Kidney (tissue), 14 donors: ENCODE results near the gene CCDC141. TPM values are rescaled to one million over a fixed set of nuclear protein-coding genes. Genes with fewer than 3 reads are reported as not detected.

Source experiments
- DNase-seq, 5 donors: peaks; one replicate each; pipeline ENCODE4 v3.0.0-alpha.2; 2013 to 2020
- FAIRE-seq: peaks from 2 replicates; lab custom pipeline; 2012; peaks lifted over from hg19 to GRCh38; lab: Jason Lieb, UNC
- H3K27ac ChIP-seq, 2 donors: one replicate each; pipeline ENCODE4 v1.7.0; 2013; ENCODE audit warnings: low read depth in 2 of 2, low read length in 2 of 2, inconsistent platforms in 1 of 2
- H3K27me3 ChIP-seq: one replicate; pipeline ENCODE4 v1.7.1; 2013; ENCODE audit warnings: low read length, inconsistent platforms; ENCODE audit not compliant: control insufficient read depth, insufficient read depth
- H3K36me3 ChIP-seq, 3 donors: one replicate each; pipeline versions ENCODE4 v1.7.0 to v1.7.1; 2013; ENCODE audit warnings: low read length in 3 of 3, control low read depth in 1 of 3, inconsistent platforms in 1 of 3; ENCODE audit not compliant: insufficient read depth in 3 of 3, control insufficient read depth in 2 of 3
- H3K4me1 ChIP-seq, 3 donors: one replicate each; pipeline versions ENCODE4 v1.7.0 to v1.7.1; 2013; ENCODE audit warnings: low read length in 3 of 3, inconsistent platforms in 1 of 3, low read depth in 1 of 3; ENCODE audit not compliant: control insufficient read depth in 2 of 3, insufficient read depth in 2 of 3
- H3K4me3 ChIP-seq, 3 donors: one replicate each; pipeline versions ENCODE4 v1.7.0 to v1.8.1; 2013; ENCODE audit warnings: low read length in 3 of 3, control low read depth in 1 of 3, inconsistent platforms in 1 of 3
- H3K9ac ChIP-seq, 3 donors: one replicate each; pipeline versions ENCODE4 v1.7.0 to v1.7.1; 2013; ENCODE audit warnings: low read length in 3 of 3, control low read depth in 1 of 3, inconsistent platforms in 1 of 3
- H3K9me3 ChIP-seq, 3 donors: one replicate each; pipeline versions ENCODE4 v1.7.0 to v1.7.1; 2013; ENCODE audit warnings: low read length in 3 of 3, control low read depth in 1 of 3, inconsistent platforms in 1 of 3; ENCODE audit not compliant: control insufficient read depth in 2 of 3, insufficient read depth in 1 of 3
- CTCF ChIP-seq: IDR thresholded peaks from 3 replicates; pipeline ENCODE4 v1.5.1; 2012; ENCODE audit warnings: mild to moderate bottlenecking, moderate library complexity, borderline replicate concordance; ENCODE audit not compliant: insufficient read depth; ENCODE audit errors: extremely low read depth
- intact Hi-C: fragments of 100-400 bp; cut with DNase I; formaldehyde crosslinking; loops from one replicate; pipeline ENCODE4 v1.11.1; 2022
- polyA plus RNA-seq: library from polyadenylated mRNA; stranded (reverse); fragments of 350-450 nt; fragmentation: Illumina TruSeq; extraction: RNeasy Lipid Tissue Mini Kit (QIAGEN cat#74804); gene quantifications from one replicate; pipeline ENCODE4 v1.2.3, GENCODE V29; 2014; ENCODE audit warnings: low read depth, low replicate concordance; ENCODE audit not compliant: insufficient read depth
- total RNA-seq: library from RNA; stranded (reverse); fragmentation: NEBNext Ultra II Directional; extraction: Animal tissue kit (Norgen Biotek cat#: 25700); gene quantifications from one replicate; pipeline ENCODE4 v1.2.1, GENCODE V29; 2021
- donor health status: control.
- donor health status: control.
- donor health status: control.
- donor health status: control.
- donor health status: control.
- donor health status: DM: yes; HTN: yes; CAD: no.
- donor health status: Normal renal cell carcinoma (clear cell type).

CCDC141 gene
- total and polyA plus RNA-seq, 2 donors from 2014 or later = 3.0 TPM; not detected in 1

- FAIRE-seq = peak; percentile 67
- Histone ChIP-seq H3K4me1 (no peaks in the 10 kb centered on the region), H3K27ac (no peak overlapping the region), H3K36me3 (no peaks in the 10 kb centered on the region), H3K4me3 (no peak overlapping the region), H3K27me3 (no peaks in the 10 kb centered on the region), H3K9me3 (no peaks in the 10 kb centered on the region), H3K9ac (no peak overlapping the region)
- no peak for TF ChIP-seq CTCF
- intact Hi-C loops = loop anchor here (10.0 kb wide), 1 partner anchor 121 kb away; no protein-coding TSS in a partner anchor
- DNase-seq = no peak
These were observed 134.3 kb downstream of the CCDC141 start for GRCh38 chr2:178915423-178916173.

- no peaks in the 10 kb centered on the region for H3K36me3 ChIP-seq
- no peak overlapping the region for H3K4me3 ChIP-seq
- no peaks in the 10 kb centered on the region for H3K4me1 ChIP-seq
- H3K27me3 ChIP-seq = no peaks in the 10 kb centered on the region
- peak; percentile 80 for TF ChIP-seq CTCF
- no peak overlapping the region for H3K9ac ChIP-seq
- no peak overlapping the region for H3K27ac ChIP-seq
- intact Hi-C loops = loop anchor here (10.0 kb wide), 1 partner anchor 120 kb away; no protein-coding TSS in a partner anchor
- DNase-seq (peak; percentile 72 to 88 (median 81)), FAIRE-seq (peak; percentile 85)
- no peaks in the 10 kb centered on the region for H3K9me3 ChIP-seq
These were observed 135.6 kb downstream of the CCDC141 start for GRCh38 chr2:178914259-178914849.

GRCh38 chr2:178913049-178913441 lies 136.9 kb downstream of the CCDC141 start:
- H3K4me1 ChIP-seq = no peaks in the 10 kb centered on the region
- no peaks in the 10 kb centered on the region for H3K36me3 ChIP-seq
- TF ChIP-seq CTCF = no peak
- H3K27me3 ChIP-seq = no peaks in the 10 kb centered on the region
- no peak overlapping the region for H3K9ac ChIP-seq
- FAIRE-seq = peak; percentile 13
- no peak overlapping the region for H3K27ac ChIP-seq
- no peaks in the 10 kb centered on the region for H3K9me3 ChIP-seq
- intact Hi-C loops = loop anchor here (10.0 kb wide), 1 partner anchor 118 kb away; no protein-coding TSS in a partner anchor
- no peak for DNase-seq
- no peak overlapping the region for H3K4me3 ChIP-seq
